IPS DF 19.7 (cell line): ENCODE data around the gene CDH23.
A peak's percentile ranks its signal among the peaks of the same experiment; 100 is the strongest.
"Not testable (repeated sequence)": the region's sequence is repeated elsewhere in the genome, so short reads cannot be mapped to it uniquely, and the experiment has no call there.

Experiments used
- DNase-seq: peaks from one replicate; pipeline ENCODE4 v3.0.0-alpha.2; 2013; ENCODE audit warnings: low read depth, low spot score

The CDH23 gene

DNA sequence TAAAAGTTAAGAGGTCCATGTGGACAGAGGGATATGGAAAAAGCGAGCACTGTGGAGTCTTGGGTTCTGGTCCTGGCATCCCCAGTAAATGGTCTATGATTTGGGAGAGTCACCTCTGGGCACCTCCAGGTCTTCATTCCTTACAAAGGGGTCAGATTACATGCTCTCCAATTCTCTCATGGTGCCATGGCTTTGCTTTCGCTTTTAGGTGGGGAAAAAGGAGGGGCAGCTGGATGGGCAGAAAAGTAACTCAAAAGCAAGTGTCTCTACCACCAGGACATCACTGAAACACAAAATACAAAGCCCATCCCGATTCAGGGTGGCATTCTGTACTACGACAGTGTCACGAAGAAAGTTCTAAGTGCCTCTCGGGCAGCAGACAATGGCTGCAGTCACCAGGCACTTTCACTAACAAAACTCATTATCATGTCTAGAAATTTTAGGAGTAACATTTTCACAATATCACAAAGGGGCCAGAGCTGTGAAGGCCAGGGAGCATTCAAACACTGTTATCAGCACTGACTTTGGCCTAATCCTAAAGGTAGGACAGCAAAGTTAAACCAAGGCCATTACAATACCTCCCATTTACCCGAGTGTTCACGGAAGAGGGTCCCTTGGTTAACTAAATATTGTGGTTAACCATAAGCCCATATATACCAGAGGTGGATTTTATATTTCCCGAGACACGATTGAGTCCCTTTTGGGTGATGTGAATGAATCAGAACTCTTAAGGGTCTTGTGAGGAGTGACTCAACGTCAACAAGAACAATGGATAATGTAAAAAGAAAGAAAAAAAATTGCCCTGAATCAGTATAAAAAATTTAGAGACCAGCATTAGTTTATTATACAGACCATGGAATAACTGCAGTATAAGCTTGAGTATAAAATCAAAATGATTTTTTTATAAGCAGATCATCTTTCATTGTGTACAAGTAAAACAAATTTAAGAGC, 451.9 kb downstream of the CDH23 start:
- no peak for DNase-seq

GRCh38 chr10:71849461-71849908, 452.8 kb downstream of the CDH23 start:
- no peak for DNase-seq

DNA sequence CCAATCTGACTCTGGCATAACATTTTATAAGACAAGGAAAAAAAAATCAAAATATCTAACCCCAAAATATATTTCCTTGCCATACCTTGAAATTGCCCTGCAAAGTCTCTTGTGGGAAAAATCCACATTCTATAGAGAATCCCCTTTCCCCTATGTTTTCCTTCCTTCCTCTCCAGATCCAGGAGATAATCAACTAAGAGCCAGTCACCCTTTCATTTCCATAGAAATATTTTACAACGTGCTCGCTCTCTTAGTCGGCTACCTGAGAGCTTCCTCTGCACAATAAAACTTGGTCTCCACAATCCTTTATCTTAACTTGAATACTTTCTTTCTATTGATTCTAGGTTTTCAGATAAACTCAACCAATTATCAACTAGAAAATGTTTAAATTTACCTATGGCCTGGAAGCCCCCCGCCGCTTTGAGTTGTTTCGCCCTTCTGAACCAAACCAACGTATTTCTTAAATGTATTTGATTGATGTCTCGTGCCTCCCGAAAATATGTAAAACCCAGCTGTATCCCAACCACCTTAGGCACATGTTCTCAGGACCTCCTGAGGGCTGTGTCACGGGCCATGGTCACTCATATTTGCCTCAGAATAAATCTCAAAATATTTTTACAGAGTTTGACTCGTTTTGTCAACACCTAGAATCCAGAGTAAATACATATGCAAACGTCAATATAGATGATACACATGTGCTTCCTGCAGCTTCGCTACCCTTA, 453.5 kb downstream of the CDH23 start:
- no peak for DNase-seq

- DNase-seq, result peak; percentile 88
Measured at GRCh38 chr10:71850743-71851464, 454.2 kb downstream of the CDH23 start, which contains the start of gene PSAP. Gene PSAP (minus strand): TSS chr10:71851251. CDS start chr10:71851221, 30 bp downstream.

GRCh38 chr10:71851465-71852095, 454.9 kb downstream of the CDH23 start:
- not testable (repeated sequence) for DNase-seq

DNA sequence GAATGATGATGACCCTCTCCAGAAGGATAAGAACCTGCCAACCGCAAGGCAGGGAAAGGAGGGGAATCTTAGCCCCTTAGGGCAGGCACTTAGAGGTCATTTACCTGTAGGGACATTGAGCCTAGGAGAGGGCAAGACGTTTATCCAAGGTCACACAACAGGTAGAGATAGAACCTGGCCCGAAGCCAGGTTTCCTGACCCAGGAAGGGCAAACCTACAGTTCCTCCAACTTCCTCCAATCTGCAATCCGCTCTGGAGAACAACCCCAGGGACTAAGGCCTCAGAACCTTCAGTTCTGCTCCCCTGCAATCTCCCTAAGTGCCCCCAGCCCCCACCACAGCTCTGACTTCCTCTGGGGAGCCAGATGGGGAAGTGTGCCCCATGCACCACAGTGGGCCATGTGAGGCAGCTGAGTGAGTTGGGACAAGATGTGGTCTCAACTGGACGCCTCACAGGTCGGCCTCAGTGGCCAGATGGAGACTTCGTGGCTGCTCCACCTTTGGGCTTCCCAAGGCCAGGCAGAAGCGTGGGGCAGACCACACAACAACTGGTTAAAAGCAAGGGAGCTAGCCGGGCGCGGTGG, 455.7 kb downstream of the CDH23 start:
- no peak for DNase-seq

GRCh38 chr10:71854031-71854430, 457.3 kb downstream of the CDH23 start:
- no peak for DNase-seq

DNA sequence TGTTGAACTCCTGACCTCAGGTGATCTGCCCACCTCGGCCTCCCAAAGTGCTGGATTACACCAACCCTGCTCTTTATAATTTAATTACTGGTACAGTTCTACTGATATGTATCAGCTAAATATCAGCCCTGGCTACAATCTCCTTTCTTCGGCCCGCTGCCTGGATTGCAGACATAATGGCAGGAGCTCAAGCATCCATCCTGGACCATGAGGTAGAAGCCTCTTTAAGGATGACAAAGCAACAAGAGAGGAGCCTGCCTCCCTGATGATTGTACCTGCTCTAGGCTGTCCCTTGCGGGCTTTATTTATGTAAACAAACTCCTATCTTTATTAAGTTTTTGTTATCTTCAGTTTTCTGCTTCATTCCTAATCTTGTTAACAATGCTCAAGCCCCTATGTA, 459.9 kb downstream of the CDH23 start:
- no peak for DNase-seq

DNA sequence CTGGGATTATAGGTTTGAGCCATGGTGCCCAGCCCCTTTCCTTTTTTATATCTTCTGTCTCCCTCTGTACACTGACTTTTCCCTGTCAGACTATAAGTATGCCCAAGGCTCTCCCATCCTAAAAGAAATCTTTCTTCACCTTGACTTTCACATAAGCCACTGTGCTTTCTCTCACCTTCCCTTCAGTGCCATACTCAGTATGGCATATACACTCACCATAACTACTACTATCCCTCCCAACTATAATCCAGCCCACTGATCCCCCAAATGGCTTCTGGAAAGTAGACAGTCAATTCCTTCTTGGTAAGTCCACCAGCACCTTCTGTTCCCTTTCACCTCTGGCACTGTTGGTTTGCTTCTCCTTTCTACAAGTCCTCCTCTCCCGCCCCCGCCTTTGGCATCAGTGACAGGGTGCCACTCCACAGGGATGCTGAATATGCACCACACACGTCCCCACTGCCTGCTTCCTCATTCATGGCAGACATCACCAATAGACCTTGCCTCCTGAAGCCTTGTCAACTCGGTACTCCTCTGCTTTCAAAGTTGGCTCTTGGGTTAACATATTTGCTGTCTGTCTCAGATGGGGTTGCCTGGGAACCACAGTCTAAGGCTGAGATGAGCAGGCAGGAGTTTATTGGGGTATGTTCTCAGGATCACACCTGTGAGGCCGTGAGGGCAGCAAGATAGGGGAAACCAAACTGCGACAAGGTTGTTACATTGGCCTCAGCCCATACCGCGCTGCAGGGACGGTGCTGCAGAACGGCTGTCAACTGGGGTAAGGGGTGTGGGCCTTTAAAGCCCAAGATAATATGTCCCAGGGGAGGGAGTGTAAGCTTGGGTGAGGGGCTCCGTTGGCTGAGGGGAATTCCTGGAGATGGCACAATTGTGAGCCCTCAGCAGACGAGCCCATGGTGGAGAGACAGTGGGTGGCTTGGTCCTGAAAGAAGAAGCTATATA, 461.5 kb downstream of the CDH23 start:
- no peak for DNase-seq

GRCh38 chr10:71860243-71861029, 463.7 kb downstream of the CDH23 start:
- DNase-seq, result peak; percentile 63

DNA sequence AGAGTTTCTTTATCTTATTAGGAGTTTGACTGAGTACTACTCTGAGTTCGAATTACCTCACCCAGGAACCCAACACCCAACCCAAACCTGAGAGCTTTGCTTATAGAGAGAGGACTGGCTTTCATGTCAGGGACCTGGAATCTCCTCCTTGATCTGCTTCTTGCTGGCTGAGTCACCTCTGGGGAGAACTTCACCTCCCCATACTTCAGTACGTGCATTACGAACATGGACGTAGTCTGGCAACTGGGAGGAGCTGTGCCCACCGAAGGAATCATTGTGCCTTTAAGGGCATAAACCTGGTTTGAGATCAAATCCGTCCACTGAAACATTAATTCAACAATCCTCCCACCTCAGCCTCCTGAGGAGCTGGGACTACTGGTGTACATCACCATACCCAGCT, 466.5 kb downstream of the CDH23 start:
- no peak for DNase-seq

DNA sequence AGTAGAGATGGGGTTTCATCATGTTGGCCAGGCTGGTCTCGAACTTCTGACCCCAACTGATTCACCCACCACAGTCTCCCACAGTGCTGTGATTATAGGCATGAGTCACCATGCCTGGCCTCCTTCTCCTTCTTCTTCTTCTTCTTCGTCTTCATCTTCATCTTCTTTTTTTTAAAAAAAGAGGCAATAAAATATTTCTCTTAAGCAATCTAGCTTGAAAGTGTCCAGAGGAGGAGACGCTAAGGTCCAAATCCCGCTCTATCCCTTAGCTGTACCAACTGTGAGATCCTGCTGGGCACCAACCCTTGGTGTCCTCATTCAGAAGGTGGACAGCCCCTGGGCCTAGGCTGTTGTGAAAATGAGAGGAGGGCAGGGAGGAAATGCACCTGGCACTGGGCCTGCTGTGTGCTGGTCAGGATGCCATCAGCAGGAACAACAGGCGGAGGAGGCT, 468.2 kb downstream of the CDH23 start:
- DNase-seq, result no peak
